NCI-H526 (cell line): ENCODE data around the gene FAHD2A.
"Not testable (repeated sequence)": the region's sequence is repeated elsewhere in the genome, so short reads cannot be mapped to it uniquely, and the experiment has no call there.

Source experiments
- DNase-seq, 2 experiments: peaks; one replicate each; lab custom pipeline; 2025; lab: John Stamatoyannopoulos, UW

The FAHD2A gene

GRCh38 chr2:95390881-95391321 is 11.6 kb upstream of the FAHD2A start:
- no peak for DNase-seq

DNA sequence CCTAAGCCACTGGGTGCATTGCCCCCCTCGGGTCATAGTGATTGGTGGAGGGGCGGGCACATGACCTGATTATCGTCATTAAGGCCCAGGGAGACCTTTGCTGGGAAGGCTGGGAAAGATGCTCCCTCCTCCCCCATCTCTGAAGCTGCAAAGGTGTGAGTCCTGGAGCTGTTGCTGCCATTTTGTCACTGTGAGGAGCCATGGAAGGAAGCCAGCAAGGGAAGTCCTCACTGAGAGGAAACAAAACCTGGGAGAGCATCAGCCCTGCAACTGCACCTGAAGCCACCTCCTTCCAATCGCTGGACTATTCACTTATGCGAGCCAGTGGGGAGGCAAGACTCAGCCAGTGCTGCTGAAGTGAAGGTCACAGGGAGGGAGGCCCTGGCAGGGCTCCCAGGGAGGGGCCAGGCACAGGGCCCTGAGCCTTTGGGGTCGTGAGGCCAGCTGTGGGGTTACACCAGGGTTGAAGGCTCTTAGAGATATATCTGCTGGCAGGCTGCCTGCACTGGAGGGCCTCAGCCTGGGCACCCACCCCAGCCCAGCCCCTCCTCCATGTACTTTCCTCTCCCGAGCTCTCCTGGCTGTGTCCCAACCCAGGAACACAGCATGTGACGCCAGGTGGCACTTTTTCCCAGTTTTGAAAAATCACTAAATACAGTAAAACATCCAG is 10.7 kb upstream of the FAHD2A start:
- no peak for DNase-seq

GRCh38 chr2:95392320-95392719 is 10.2 kb upstream of the FAHD2A start:
- DNase-seq: no peak

GRCh38 chr2:95392730-95393455 is 9.6 kb upstream of the FAHD2A start:
- no peak for DNase-seq

DNA sequence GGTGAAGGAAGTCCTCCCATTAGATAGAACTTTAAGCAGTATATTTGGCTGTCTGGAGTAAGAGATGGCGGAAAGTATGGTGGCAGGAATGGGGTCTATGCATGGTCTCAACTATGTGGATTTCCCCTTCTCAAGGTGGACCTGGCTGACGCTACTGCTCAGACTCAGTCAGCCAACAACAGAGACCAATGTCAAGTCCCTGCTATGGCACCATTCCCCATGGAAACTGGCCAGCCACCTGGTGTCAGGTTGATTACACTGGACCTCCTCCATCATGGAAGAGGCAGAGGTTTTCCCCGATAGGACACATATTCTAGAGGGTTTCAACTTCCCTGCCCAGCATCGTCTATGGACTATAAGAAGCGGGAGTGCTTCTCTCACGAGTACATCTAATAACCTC is 8.6 kb upstream of the FAHD2A start:
- DNase-seq: no peak

- no peak for DNase-seq
Measured at GRCh38 chr2:95399061-95399460, 3.4 kb upstream of the FAHD2A start.

GRCh38 chr2:95401480-95401879 is 1.0 kb upstream of the FAHD2A start:
- DNase-seq: no peak

DNA sequence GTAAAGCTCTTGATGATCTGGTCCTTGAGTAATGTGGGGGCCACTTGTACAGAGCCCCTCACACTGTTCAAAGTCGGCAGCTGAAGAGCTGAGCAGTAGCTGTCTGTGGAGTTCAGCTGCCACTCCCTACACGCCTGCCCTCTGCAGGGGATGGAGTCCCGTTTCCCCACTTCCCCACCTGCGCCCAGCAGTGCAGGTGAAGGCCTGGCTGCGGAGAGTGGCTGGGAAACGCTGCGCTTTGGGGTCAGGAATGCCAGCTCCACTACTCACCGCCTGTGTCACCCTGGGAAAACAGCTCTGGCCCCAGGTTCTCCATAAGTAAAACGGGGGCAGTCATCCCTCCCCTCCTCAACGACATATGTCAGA is 521 bp upstream of the FAHD2A start:
- DNase-seq: peak in 1 of 2 experiments; percentile 53

DNA sequence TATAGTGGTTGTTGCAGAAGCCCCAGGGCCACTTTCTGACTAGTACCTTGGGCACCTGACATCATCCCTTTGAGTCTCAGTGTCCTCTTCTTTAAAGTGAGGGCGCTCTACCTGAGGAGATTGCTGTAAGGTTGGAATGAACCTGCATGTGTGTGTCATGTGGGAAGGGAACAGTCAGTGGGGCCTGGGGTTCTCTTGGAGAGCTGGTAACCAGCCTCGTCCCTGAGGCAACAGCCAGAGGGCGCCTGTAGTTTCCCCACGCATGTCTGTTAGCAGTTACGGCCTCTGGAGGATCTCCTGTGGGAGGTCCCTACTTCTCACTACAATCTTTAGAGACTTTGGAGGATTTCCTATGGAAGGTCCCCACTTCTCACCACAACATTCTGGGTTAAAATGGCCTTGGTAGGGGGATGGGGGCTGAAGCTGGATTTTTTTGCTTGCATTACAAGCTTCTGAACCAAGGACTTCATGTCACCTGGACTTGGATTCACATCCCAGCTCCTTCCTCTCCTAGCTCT is 755 bp downstream of the FAHD2A start:
- DNase-seq: peak in 1 of 2 experiments; percentile 38

- DNase-seq: not testable (repeated sequence)
Measured at GRCh38 chr2:95403824-95404223, 1.3 kb downstream of the FAHD2A start.

GRCh38 chr2:95404676-95405075 is 2.2 kb downstream of the FAHD2A start:
- not testable (repeated sequence) for DNase-seq

DNA sequence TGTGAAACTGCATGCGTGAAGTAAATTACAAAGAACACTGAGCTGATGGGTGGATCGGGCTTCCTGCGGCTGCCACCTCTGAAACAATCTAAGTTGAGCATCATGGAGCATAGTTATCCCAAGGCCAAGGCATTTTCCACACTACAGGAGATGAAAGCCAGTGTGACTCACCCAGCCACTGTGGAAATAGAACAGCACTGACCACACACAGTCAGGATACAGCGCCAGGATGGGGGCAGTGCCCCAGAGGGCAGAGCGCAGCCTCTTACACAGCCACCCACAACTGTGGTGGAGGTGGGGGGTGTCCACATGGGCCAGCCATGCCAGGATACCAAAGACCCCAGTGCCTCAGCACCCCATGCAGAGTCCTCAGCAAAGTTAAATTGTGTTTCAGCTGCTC is 8.7 kb downstream of the FAHD2A start:
- not testable (repeated sequence) for DNase-seq

DNA sequence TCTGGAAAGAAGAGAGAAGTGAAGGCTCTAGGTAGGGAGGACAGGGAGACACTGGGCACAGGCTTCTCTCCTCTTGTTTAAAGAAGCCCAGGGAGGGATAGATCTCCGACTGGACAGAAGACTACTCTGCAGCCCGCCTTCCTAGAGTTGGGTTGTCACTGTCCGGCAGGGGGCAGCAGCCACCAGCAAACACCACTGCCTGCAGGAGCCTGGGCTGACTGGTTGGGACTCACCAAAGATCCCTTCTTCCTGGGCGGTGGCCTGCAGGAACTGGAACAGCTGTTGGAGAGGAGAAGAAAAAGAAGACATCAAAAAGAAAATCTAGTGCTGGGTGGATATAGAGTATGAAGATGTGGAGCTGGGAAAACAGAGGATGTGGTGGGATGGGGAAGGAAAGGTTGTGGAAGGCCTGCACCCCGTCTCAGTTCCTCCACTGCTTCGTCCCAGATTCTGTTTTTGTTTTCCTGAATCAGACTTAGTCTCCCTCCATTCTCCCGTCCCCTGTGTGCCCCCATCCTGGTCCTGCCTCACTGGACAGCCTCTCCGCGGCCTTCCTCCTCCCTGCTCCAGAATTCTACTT is 11.6 kb downstream of the FAHD2A start:
- peak; percentile 59 to 76 for DNase-seq

DNA sequence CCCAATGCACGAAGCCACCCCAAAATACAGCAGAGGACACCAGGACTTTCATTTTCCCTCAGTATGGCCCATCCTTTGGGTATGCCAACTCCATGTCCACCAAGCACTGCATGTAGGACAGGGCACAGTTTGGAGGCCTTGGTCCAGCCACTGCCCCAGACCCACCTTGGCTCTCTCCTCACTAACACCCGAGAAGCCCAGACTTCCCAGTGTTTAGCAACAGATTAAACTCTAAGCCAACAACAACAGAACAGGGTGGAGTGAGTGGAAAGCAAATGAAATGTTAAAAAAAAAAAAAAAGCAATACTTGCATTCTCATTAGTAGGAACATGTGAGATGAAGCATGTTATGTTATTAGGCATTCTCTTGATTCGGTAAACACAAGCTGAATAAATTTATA is 12.6 kb downstream of the FAHD2A start:
- not testable (repeated sequence) for DNase-seq

- DNase-seq: not testable (repeated sequence)
Measured at GRCh38 chr2:95415561-95415960, 13.1 kb downstream of the FAHD2A start.

GRCh38 chr2:95427196-95427867 is 24.8 kb downstream of the FAHD2A start:
- DNase-seq: not testable (repeated sequence)

- DNase-seq: not testable (repeated sequence)
Measured at GRCh38 chr2:95429748-95430467, 27.4 kb downstream of the FAHD2A start.

DNA sequence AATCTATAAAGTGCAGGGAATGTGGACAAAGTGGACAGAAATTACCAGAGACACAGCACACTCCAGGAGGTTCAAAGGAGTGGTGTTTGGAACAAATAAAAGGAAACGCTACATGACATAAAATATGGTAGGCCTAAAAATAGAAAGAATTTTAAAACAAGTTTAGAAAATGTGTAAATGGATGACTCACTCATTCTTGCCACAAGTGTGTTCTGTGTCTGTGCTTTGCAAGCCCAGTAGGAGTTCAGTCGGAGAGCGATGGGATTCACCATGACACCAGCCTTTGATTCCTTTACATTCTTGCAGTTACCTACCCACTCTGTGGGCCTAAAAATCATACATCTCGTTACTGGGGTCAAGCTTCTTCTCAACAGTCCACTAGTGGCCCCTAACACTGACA is 30.9 kb downstream of the FAHD2A start:
- DNase-seq: not testable (repeated sequence)

GRCh38 chr2:95433973-95434372 is 31.5 kb downstream of the FAHD2A start:
- DNase-seq: not testable (repeated sequence)

DNA sequence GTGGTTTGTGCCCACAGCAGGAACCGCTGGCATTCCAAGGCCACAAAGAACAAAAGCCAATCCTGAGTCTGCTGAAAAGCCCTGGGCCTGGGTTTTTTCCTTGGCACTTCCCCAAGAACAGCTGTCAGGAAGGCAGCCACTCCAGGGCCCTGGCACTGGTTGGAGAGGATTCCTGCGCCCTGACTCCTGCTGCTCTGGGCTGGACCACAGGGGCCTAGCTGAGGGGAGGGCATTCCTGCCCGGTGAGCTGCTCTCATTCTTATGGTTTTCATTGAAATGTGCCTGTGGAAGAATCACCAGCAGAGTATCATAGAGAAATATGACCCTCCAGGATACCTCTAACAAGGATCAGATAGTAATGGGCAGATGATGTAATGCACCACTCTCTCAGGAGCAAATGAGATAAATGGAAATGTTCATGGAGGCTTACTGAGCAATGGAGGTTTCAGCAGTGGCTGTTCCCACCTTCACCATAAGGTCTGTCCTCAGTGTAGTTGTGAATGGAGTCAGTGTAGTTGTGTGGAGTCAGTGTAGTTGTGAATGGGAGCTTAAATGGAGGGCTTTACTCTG is 32.1 kb downstream of the FAHD2A start:
- not testable (repeated sequence) for DNase-seq

- not testable (repeated sequence) for DNase-seq
Measured at GRCh38 chr2:95435162-95435871, 32.8 kb downstream of the FAHD2A start.
